Activated T-helper 9 cell treated with anti-CD3 and anti-CD28 coated beads, Interleukin-2, amount 50 U/mL, for 16 hours (primary cell): Measurements from ENCODE around the gene PM20D2.
"Not testable (repeated sequence)": the region's sequence is repeated elsewhere in the genome, so short reads cannot be mapped to it uniquely, and the experiment has no call there.

ENCODE experiments used
- DNase-seq: peaks from one replicate; pipeline ENCODE4 v3.0.0-alpha.2; 2020; ENCODE audit warnings: low read depth

PM20D2 gene

GRCh38 chr6:89145956-89146717 is at the start of gene PM20D2:
Gene PM20D2, plus strand, starts transcription at chr6:89146055. Its CDS starts 90 bp downstream, at chr6:89146145.
- peak; percentile 48 for DNase-seq

- no peak for DNase-seq
Measured at GRCh38 chr6:89098461-89098860, 47.4 kb upstream of the PM20D2 start.

- DNase-seq, result no peak
Measured at GRCh38 chr6:89100114-89100513, 45.7 kb upstream of the PM20D2 start.

- no peak for DNase-seq
Measured at GRCh38 chr6:89110284-89110683, 35.6 kb upstream of the PM20D2 start.

GRCh38 chr6:89111933-89112332 is 33.9 kb upstream of the PM20D2 start:
- no peak for DNase-seq

- no peak for DNase-seq
Measured at GRCh38 chr6:89116702-89117101, 29.2 kb upstream of the PM20D2 start.

GRCh38 chr6:89117211-89118108 is 28.4 kb upstream of the PM20D2 start, which contains the start of gene SRSF12:
Gene SRSF12, minus strand, starts transcription at chr6:89118071. Its CDS starts 184 bp downstream, at chr6:89117887.
- DNase-seq, result peak; percentile 13

GRCh38 chr6:89118931-89119330 is 26.9 kb upstream of the PM20D2 start:
- DNase-seq, result no peak

- no peak for DNase-seq
Measured at GRCh38 chr6:89120371-89120770, 25.5 kb upstream of the PM20D2 start.

- DNase-seq, result no peak
Measured at GRCh38 chr6:89121934-89122333, 23.9 kb upstream of the PM20D2 start.

- DNase-seq, result no peak
Measured at GRCh38 chr6:89122625-89123024, 23.2 kb upstream of the PM20D2 start.

- DNase-seq, result not testable (repeated sequence)
Measured at GRCh38 chr6:89128256-89128671, 17.6 kb upstream of the PM20D2 start.

- no peak for DNase-seq
Measured at GRCh38 chr6:89131599-89131998, 14.3 kb upstream of the PM20D2 start.

- no peak for DNase-seq
Measured at GRCh38 chr6:89132057-89132456, 13.8 kb upstream of the PM20D2 start.

- DNase-seq, result no peak
Measured at GRCh38 chr6:89133981-89134380, 11.9 kb upstream of the PM20D2 start.

GRCh38 chr6:89134723-89135122 is 11.1 kb upstream of the PM20D2 start:
- no peak for DNase-seq

GRCh38 chr6:89138173-89138572 is 7.7 kb upstream of the PM20D2 start:
- DNase-seq, result no peak

GRCh38 chr6:89139509-89140346 is 6.1 kb upstream of the PM20D2 start:
- DNase-seq, result no peak

- DNase-seq, result no peak
Measured at GRCh38 chr6:89140347-89141156, 5.3 kb upstream of the PM20D2 start.

- no peak for DNase-seq
Measured at GRCh38 chr6:89144354-89144906, 1.4 kb upstream of the PM20D2 start.
